GM18526 (cell line): ENCODE results near the gene SCARB1.

Experiments
- POLR2A ChIP-seq: IDR thresholded peaks from 3 replicates; pipeline ENCODE4 v1.6.1; 2011; ENCODE audit not compliant: insufficient read length; ENCODE audit errors: extremely low read depth

The SCARB1 gene

DNA sequence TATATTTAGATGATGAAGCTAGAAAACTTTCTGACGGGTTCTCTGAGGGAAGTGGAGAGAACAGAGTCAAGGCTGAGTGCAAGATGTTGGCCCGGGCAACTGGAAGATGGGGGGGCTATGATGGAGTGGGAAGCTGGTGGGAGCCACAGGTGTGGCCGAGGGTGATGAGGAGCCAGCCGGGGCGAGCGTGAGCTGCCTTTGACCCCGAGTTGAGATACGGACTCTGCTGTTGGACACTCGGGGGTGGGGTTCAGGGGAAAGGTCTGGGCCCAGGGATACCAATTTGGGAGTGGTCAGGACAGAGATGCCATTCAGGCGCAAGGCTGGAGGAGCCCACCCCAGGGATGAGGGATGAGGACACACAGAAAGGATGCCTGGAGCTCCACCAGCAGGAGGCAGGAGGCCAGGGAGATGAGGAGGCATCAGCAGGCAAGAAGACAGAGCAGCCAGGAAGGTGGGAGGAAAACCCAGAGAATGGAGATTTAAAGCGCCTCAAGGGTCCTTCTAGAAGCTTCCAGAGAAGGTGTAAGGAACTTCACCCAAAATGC is 9.0 kb downstream of the SCARB1 start:
- TF ChIP-seq POLR2A = no peak

DNA sequence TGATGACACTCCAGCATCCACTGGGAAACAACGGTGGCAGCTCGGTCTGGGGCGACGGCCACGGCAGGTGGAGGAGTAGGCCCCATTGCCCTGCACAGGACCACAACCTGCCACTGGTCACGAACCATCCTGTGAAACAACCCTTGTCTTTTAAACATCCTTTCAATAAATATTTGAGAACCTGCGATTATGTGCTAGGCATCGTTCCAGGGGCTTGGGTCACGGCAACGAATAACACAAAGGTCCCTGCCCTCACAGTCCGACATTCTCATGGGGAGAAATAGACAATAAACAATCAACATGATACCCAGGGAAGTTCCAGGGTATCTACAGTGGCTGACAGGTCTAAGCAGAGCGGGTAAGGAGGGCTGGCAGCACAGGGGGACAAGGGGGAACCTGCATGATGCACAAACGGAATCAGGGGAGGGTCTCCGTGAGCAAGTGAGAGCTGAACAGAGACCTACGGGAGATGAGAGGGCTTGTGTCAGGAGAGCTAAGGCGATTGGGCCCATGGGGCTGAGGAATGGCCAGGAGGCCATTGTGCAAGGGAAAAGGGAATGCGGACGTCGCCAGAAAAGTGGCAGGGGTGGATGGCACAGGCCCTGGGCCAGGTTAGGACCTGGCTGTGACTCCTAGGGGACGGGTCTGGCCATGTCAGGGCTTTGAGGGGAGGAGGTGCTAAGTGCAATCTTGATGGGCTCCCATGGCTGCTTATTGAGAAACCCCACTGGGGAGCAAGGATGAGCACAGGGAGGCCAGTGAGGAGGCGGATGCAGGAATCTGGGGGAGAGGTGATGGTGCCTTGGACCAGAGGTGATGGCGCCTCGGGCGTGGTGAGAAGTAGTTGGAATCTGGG is 9.7 kb downstream of the SCARB1 start:
- no peak for TF ChIP-seq POLR2A

DNA sequence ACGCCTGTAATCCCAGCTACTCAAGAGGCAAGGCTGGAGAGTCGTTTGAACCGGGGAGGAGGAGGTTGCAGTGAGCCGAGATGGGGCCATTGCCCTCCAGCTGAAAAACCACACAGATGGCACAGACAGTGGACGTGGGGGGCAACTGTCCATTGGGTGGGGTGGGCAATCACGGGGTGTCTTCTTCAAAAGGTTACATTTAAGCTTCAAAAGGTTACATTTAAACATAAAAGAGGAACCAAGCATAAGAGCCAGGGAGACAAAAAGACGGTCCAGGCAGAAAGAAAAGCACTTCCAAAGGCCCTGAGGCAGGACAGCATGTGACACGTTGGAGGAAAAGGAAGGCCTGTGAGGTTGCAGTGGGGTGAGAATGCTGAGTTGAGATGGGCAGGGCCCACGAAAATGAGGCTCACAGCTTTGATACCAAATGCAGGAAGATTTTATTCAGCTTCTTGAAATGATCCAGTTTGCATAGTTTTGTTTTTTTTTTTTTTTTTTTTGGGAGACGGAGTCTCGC is 10.7 kb downstream of the SCARB1 start:
- no peak for TF ChIP-seq POLR2A

DNA sequence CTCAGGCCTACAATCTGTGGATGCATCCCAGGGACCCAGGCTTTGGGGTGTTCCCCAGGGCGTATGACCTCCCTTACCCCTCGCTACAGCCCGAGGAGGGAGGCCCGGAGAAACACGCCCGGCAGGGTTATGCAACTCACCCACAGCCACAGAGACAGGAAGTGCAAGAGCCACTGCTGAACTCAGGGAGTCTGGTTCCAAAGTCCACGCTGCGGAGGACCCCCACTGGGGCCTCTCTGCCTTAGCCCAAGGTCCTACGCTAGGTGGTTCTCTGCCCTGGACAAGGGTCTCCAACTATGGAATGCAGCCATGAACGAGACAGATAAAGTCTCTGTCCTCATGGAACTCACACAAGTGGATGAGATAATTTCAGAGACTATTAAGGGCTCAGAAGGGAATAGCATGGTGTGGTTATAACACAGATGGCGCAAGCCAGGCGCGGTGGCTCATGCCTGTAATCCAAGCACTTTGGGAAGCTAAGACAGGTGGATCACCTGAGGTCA is 11.3 kb downstream of the SCARB1 start:
- no peak for TF ChIP-seq POLR2A

DNA sequence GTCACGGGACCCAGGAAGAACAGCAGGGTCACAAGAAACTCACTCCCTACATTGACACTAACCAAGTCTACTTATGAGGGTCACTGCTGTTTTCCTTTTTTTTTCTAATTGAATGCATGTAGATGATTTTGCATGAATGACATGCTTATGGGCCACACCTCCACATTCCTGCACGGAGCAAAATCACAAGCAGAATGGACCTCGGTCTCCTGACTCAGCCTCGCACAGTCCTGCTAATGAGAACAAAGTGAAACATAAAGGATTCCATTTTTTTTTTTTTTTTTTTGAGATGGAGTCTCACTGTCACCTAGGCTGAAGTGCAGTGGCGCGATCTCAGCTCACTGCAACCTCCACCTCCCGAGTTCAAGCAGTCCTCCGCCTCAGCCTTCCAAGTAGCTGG is 12.3 kb downstream of the SCARB1 start:
- no peak for TF ChIP-seq POLR2A

DNA sequence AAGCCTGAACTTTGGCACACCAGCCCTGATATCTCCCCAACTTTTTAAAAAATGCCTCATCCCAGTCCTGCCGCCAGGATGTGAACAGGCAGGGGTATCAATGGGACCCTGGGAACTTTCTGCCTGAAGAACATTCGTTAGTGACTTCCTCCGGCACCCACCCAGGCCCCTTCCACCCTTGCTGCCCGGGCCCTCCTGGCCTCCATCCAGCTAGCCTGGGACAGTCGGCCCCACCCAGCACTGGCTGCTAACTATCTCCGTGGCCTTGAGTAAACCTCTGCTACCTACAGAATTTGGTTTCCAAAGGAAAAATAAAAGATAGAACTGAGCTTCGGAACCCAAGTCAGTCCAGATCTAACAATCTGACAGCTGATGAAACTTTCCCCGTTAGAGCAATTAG is 14.3 kb downstream of the SCARB1 start:
- TF ChIP-seq POLR2A = no peak

DNA sequence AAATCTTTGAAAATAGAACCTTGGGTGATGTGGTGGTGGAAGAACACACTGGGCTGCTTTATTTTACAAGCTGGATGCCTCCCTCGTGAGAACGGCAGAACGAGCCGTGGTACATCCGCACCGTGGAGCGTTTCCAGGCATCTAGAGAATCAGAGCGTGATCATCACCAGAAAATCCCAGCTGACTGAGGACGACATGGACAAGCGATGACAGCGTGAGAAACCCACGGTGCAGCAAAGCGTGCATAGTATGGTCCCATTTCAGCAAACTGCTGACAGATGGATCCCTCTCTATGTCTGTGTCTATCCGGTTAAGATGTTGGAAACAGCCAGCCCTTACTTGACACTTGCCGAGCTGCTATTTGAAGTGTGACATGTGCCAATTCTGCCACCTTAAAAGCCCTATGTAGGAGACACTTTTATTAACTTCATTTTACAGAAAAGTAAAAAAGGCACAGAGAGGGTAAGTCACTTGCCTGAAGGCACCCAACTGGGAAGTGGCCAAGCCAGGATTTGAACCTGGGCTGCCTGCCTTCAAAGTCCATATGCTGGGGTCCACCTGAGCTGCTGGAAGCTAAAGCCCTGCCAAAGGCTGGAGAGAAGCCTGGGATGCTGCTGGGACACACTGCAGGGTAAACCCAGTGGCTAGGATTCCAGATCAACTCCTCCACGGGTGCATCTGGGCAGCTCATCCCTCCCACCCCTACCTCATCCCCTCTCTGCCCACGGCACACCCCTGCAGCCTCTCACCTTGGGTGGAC is 14.9 kb downstream of the SCARB1 start:
- no peak for TF ChIP-seq POLR2A

DNA sequence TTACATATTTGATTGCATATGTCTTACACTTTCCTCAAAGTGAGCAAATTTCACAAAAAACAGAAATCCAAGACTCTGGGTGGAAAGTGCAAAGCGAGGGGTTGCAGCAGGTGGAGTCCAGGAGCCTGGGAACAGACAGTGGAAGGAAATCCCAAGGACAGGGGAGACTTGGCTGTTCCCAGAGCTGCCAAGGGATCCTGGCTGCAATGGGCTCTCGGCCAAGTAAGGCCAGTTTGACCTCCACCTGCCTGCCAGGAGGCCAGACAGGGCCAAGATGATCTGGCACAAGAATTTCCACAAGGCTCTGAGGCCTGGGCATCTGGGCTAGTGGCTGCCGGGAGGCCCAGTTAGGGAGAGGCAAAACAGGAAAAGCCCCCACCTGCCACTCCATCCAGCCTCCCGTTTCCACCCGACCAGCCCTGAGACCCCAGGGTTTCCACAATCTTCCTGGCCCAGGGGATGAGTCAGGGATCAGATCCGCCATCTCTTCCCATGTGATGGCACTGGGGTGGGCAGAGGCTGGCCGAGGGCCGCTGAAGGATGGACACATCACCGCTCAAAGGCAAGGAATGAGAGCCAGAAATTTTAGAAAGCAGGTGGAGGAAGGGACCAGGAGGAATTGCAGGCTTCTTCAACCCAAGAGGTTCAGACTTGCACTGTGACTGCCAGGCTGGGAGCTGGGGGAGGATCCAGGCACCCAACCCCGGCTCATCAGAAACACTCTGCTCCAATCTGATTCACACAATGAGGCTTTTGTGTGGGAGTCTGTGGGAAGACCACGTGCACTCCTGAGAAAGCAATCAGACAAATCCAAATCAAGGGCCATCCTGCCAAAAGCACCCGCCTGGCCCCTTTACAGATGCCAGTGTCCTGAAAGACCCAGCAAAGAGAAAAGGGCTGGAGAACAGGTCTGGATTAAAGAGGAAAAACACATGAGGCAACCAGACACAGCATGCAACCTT is 16.3 kb downstream of the SCARB1 start:
- TF ChIP-seq POLR2A = no peak

DNA sequence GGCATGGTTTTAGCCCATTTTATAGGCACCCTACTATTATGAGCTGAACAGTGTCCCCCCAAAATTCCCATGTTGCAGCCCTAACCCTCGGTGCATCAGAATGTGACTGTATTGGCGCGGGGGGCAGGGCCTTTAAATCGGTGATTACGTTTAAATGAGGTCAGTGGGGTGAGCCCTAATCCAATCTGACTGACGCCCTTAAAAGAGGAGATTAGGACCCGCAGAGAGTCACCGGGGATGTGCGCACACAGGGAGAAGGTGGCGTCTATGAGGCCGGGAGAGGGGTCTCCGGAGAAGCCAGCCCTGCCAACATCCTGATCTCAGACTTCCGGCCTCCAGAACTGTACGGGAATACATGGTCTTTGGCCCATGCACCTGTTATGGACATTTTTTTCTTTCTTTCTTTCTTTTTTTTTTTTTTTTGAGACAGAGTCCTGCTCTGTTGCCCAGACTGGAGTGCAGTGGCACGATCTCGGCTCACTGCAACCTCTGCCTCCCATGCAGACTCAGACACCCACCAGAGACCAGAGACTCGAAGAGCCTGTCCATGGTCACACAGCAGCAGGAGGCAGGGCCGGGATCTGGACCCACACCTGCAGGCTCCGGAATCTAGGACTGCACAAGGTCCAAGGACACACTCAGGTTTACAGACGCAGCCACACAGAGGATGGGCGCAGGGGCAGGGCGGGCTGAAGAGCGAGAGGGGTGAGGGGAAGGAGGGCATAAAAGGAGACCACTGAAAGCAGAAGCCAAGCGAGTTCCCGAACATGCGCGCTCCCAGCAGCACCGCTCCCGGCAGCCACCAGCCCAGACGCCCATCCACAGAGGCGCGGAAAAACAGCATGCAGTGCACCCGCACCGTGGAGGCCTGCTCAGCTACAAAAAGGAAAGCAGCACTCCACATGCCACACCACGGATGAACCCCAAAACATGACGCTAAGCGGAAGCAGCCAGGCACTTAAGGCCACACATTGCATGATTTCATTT is 19.0 kb downstream of the SCARB1 start:
- TF ChIP-seq POLR2A = no peak

DNA sequence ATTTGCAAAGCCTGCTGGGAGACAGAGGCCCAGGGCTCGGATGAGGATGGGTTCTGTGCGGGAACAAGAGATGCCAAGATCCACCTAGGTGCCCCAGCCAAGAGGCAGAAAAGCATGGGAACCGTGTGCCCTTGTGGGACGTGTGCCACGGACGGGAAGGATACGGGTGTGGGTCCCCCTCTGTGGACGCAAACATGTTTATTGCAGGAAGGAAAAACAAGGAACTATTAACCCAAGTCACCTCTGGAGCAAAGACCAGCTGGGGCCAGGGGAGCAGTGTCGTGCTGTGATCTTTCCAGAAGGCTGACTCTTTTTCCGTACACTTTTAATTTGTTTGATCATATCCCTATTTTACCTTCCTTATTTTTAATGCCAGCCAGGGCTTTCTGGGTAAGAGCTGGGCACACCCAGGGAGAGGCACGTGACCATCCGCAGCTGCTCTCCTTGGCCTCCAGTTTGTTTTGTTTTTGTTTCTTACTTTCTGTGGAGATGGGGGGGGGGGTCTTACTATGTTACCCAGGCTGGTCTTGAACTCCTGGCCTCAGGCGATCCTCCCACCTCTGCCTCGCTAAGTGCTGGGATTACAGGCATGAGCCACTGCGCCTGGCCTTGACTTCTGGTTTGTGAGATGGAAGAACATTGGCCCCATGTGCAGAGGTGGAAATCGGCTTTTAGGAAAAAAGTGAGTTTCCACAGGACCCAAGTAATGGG is 20.7 kb downstream of the SCARB1 start:
- no peak for TF ChIP-seq POLR2A

DNA sequence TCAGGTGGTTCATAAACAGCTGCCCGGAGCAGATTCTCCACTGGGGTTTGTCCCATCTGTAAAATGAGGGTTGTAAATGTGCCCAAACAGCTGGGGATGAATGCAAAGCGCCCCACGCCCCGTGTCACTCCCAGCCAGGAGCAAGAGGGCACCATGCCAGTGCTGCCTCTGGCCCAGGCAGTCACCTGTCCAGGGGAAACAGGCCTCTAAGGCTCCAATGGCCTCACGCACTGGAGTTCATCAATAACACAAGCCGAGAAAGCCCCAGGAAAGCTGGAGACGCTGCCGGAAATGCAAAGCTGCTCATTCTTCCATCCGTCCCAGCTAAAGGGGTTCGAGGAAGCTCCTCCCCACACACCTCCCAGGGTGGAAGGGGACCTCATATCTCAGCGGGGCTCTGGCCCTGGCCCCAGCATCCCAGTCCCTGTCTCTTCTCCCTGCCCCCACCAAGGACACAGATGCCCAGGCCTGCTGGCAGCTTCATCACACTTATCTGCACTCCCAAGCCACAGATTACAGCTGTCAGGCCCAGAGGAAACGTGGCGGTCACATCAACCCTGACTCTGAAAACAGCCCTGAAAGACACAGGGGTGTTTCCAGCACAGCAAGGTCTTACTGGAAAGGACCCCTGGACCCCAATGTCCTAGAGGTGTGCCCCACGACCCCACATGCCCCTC is 21.5 kb downstream of the SCARB1 start:
- TF ChIP-seq POLR2A = no peak

DNA sequence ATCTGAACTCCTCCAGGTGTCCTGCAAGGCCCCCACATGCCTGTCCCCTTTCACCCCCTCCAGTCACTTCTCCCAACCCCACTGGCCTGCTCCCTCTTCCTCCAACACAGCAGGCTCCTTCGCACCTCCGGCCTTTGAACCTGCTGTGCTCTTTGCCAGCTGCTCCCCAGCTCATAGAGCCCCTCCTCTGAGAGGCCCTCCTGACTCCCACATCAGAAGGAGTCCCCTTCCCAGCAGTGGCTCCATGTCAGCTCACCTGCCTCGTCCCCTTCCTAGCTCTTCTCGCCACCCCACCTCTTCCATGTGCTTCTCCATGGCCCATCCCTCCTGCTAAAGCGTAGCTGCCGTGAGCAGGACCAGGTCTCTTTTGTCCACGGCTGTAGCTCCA is 22.1 kb downstream of the SCARB1 start:
- no peak for TF ChIP-seq POLR2A
